T-helper 2 cell treated with Interferon-gamma antibody and Interleukin-4, amounts not matched to agents 5 μg/mL and 100 μg/mL, for 36 hours (primary cell): ENCODE results near the gene FNDC10.

ENCODE experiments used
- DNase-seq: peaks from one replicate; pipeline ENCODE4 v3.0.0; 2021; ENCODE audit warnings: low spot score
- H3K27ac Mint-ChIP-seq: one replicate; pipeline ENCODE4 v1.8.0; 2021; ENCODE audit warnings: mild to moderate bottlenecking, mixed read lengths
- H3K27me3 Mint-ChIP-seq: one replicate; pipeline ENCODE4 v1.8.0; 2021; ENCODE audit warnings: low read depth, mixed read lengths
- H3K36me3 Mint-ChIP-seq: one replicate; pipeline ENCODE4 v1.8.0; 2021; ENCODE audit warnings: low read depth, mixed read lengths
- H3K4me1 Mint-ChIP-seq: one replicate; pipeline ENCODE4 v1.8.0; 2021; ENCODE audit warnings: low read depth, mixed read lengths
- H3K4me3 Mint-ChIP-seq: one replicate; pipeline ENCODE4 v1.8.0; 2022; ENCODE audit warnings: mild to moderate bottlenecking, moderate library complexity, mixed read lengths
- H3K9me3 Mint-ChIP-seq: one replicate; pipeline ENCODE4 v1.8.0; 2021; ENCODE audit warnings: mixed read lengths

FNDC10 gene

GRCh38 chr1:1551524-1552262, 48.2 kb downstream of the FNDC10 start:
- Mint-ChIP-seq H3K9me3 (no peaks in the 10 kb centered on the region), H3K4me1 (no peaks in the 10 kb centered on the region), H3K36me3 (peaks cover 2% of the 10 kb centered on the region), H3K27ac (no peak overlapping the region), H3K4me3 (no peak overlapping the region), H3K27me3 (no peaks in the 10 kb centered on the region)
- DNase-seq, result no peak

GRCh38 chr1:1550591-1551432, 49.1 kb downstream of the FNDC10 start:
- Mint-ChIP-seq H3K4me1 (no peaks in the 10 kb centered on the region), H3K27me3 (no peaks in the 10 kb centered on the region), H3K36me3 (peaks cover 2% of the 10 kb centered on the region), H3K9me3 (no peaks in the 10 kb centered on the region), H3K27ac (no peak overlapping the region), H3K4me3 (no peak overlapping the region)
- no peak for DNase-seq

- Mint-ChIP-seq H3K4me3 (no peak overlapping the region), H3K9me3 (no peaks in the 10 kb centered on the region), H3K27me3 (no peaks in the 10 kb centered on the region), H3K36me3 (peaks cover 2% of the 10 kb centered on the region), H3K4me1 (no peaks in the 10 kb centered on the region), H3K27ac (no peak overlapping the region)
- no peak for DNase-seq
Measured at GRCh38 chr1:1550087-1550486, 49.8 kb downstream of the FNDC10 start.

- no peak overlapping the region for H3K27ac Mint-ChIP-seq
- H3K4me3 Mint-ChIP-seq, result no peak overlapping the region
- H3K4me1 Mint-ChIP-seq, result no peaks in the 10 kb centered on the region
- H3K36me3 Mint-ChIP-seq, result peaks cover 2% of the 10 kb centered on the region
- DNase-seq, result no peak
- no peaks in the 10 kb centered on the region for H3K9me3 Mint-ChIP-seq
- no peaks in the 10 kb centered on the region for H3K27me3 Mint-ChIP-seq
Measured at GRCh38 chr1:1548591-1548990, 51.3 kb downstream of the FNDC10 start.
